Neuronal stem cell (in vitro differentiated cells): ENCODE measurements around the gene GRIN2B.

Experiments used
- DNase-seq: peaks from one replicate; pipeline ENCODE4 v3.0.0-alpha.2; 2013; ENCODE audit warnings: low spot score
- H2AFZ ChIP-seq: one replicate; pipeline ENCODE4 v1.6.1; 2013; ENCODE audit warnings: mild to moderate bottlenecking, low read length, inconsistent platforms
- H2AK5ac ChIP-seq: 2 replicates; pipeline ENCODE4 v1.6.1; 2013; ENCODE audit warnings: low read depth, mild to moderate bottlenecking, inconsistent platforms, low read length, moderate library complexity, mixed read lengths
- H2BK120ac ChIP-seq: 2 replicates; pipeline ENCODE4 v1.6.1; 2013; ENCODE audit warnings: low read depth, mild to moderate bottlenecking, inconsistent platforms, low read length, moderate library complexity, mixed read lengths
- H2BK12ac ChIP-seq: one replicate; pipeline ENCODE4 v1.6.1; 2013; ENCODE audit warnings: low read length, inconsistent platforms
- H2BK15ac ChIP-seq: 2 replicates; pipeline ENCODE4 v1.6.1; 2013; ENCODE audit warnings: mild to moderate bottlenecking, low read length, inconsistent platforms, mixed read lengths
- H2BK5ac ChIP-seq: one replicate; pipeline ENCODE4 v1.6.1; 2013; ENCODE audit warnings: inconsistent platforms, mild to moderate bottlenecking, low read length, moderate library complexity
- H3K14ac ChIP-seq: one replicate; pipeline ENCODE4 v1.6.1; 2013; ENCODE audit warnings: low read length, inconsistent platforms
- H3K18ac ChIP-seq: 2 replicates; pipeline ENCODE4 v1.6.1; 2013; ENCODE audit warnings: low read length, inconsistent platforms
- H3K23ac ChIP-seq: 2 replicates; pipeline ENCODE4 v1.6.1; 2013; ENCODE audit warnings: low read depth, mild to moderate bottlenecking, mixed read lengths, low read length, inconsistent platforms; ENCODE audit not compliant: poor library complexity
- H3K27ac ChIP-seq: replicated peaks from 3 replicates; pipeline ENCODE4 v1.5.1; 2013; ENCODE audit warnings: low read length, inconsistent platforms
- H3K27me3 ChIP-seq, 3 experiments: 2 replicates each; pipeline ENCODE4 v1.6.1; 2013; ENCODE audit warnings: low read length in 3 of 3, mild to moderate bottlenecking in 2 of 3, inconsistent platforms in 1 of 3, low read depth in 1 of 3, mixed read lengths in 1 of 3, moderate library complexity in 1 of 3; ENCODE audit not compliant: control insufficient read depth in 3 of 3, insufficient read depth in 3 of 3
- H3K36me3 ChIP-seq, 2 donors: replicated peaks in 1 of 2; 2 replicates each; pipeline ENCODE4 v1.6.1; 2013; ENCODE audit warnings: low read length in 2 of 2; ENCODE audit not compliant: control insufficient read depth in 2 of 2, insufficient read depth in 2 of 2
- H3K4ac ChIP-seq: 2 replicates; pipeline ENCODE4 v1.6.1; 2013; ENCODE audit warnings: inconsistent platforms, mild to moderate bottlenecking, low read length, moderate library complexity
- H3K4me1 ChIP-seq, 2 donors: 1 replicate in 1 of 2; 2 replicates in 1 of 2; pipeline ENCODE4 v1.6.1; 2013; ENCODE audit warnings: low read length in 2 of 2, low read depth in 1 of 2; ENCODE audit not compliant: control insufficient read depth in 2 of 2, insufficient read depth in 1 of 2
- H3K4me2 ChIP-seq: one replicate; pipeline ENCODE4 v1.6.1; 2013; ENCODE audit warnings: mild to moderate bottlenecking, low read length, inconsistent platforms; ENCODE audit not compliant: insufficient read depth, poor library complexity, severe bottlenecking
- H3K4me3 ChIP-seq, 2 donors: 2 replicates each; pipeline ENCODE4 v1.5.1; 2013; ENCODE audit warnings: low read length in 2 of 2, mild to moderate bottlenecking in 2 of 2, inconsistent platforms in 1 of 2, moderate library complexity in 1 of 2
- H3K79me1 ChIP-seq: one replicate; pipeline ENCODE4 v1.6.1; 2013; ENCODE audit warnings: low read depth, mild to moderate bottlenecking, inconsistent platforms, low read length, moderate library complexity
- H3K9ac ChIP-seq: one replicate; pipeline ENCODE4 v1.6.1; 2013; ENCODE audit warnings: mild to moderate bottlenecking, low read depth, low read length, inconsistent platforms; ENCODE audit not compliant: poor library complexity
- H3K9me3 ChIP-seq, 2 donors: replicated peaks in 1 of 2; 2 replicates each; pipeline versions ENCODE3 to v1.6.1; 2013; ENCODE audit warnings: low read length in 2 of 2, mild to moderate bottlenecking in 2 of 2, inconsistent platforms in 1 of 2, low read depth in 1 of 2, mixed read lengths in 1 of 2, moderate library complexity in 1 of 2; ENCODE audit not compliant: control insufficient read depth in 2 of 2, insufficient read depth in 1 of 2
- H4K8ac ChIP-seq: one replicate; pipeline ENCODE4 v1.6.1; 2013; ENCODE audit warnings: low read depth, mild to moderate bottlenecking, inconsistent platforms, low read length, moderate library complexity
- H4K91ac ChIP-seq: one replicate; pipeline ENCODE4 v1.6.1; 2013; ENCODE audit warnings: low read length, low read depth, mild to moderate bottlenecking, inconsistent platforms; ENCODE audit not compliant: poor library complexity
- WGBS, 2 donors: extraction: QIAGEN DNeasy Blood & Tissue Kit; methylation state at CpG; one replicate each; pipeline ENCODE4 v1.1.7; 2013; ENCODE audit warnings: missing lambda C conversion rate in 2 of 2, mixed read lengths in 1 of 2; ENCODE audit not compliant: insufficient read length in 2 of 2, insufficient replicate concordance in 1 of 2; ENCODE audit errors: extremely low coverage in 2 of 2; 5-methylcytosine and 5-hydroxymethylcytosine counted together

The GRIN2B gene

DNA sequence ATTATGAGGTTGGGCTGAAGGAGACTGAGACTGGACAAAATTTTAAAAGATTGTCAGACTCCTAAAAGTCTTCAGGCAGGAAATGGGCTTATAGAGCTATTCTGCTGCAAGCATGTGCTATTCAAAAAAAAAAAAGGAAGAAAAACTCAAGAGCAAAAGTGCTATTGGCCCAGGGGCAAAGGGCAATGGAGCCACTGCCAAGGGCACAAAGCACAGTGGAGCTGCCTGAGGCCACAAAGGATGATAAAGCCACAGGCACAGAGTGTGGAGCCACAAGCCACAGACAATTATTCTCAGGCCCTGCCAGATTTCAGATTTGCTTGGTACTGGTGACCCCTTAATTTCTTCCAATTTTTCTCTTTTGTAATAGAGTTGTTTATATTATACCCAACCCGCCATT is 29.6 kb upstream of the GRIN2B start:
- Histone ChIP-seq H3K27me3 (no peaks in the 10 kb centered on the region), H3K36me3 (no peaks in the 10 kb centered on the region), H2AFZ (no peak overlapping the region), H3K79me1 (no peaks in the 10 kb centered on the region), H3K4me3 (no peak overlapping the region), H2BK15ac (no peak overlapping the region), H2AK5ac (no peak overlapping the region), H3K4ac (no peak overlapping the region), H3K18ac (no peak overlapping the region), H3K9ac (no peak overlapping the region), H4K8ac (no peak overlapping the region), H2BK12ac (no peak overlapping the region), H2BK120ac (no peak overlapping the region), H3K4me2 (no peak overlapping the region), H3K27ac (no peak overlapping the region), H2BK5ac (no peak overlapping the region), H4K91ac (no peak overlapping the region), H3K23ac (no peak overlapping the region), H3K9me3 (no peaks in the 10 kb centered on the region), H3K14ac (no peak overlapping the region), H3K4me1 (no peaks in the 10 kb centered on the region)
- no CpG with 5 or more reads among the region's 1 CpG for WGBS, 2 donors
- DNase-seq = no peak

- H2AK5ac ChIP-seq = no peak overlapping the region
- H3K4ac ChIP-seq = no peak overlapping the region
- H2AFZ ChIP-seq = no peak overlapping the region
- H2BK5ac ChIP-seq = no peak overlapping the region
- no peak overlapping the region for H3K18ac ChIP-seq
- H3K27ac ChIP-seq = no peak overlapping the region
- no CpG with 5 or more reads among the region's 2 CpGs for WGBS, 2 donors
- H4K91ac ChIP-seq = no peak overlapping the region
- DNase-seq = no peak
- no peak overlapping the region for H3K4me3 ChIP-seq
- H3K4me1 ChIP-seq = no peaks in the 10 kb centered on the region
- H3K36me3 ChIP-seq = no peaks in the 10 kb centered on the region
- H3K9ac ChIP-seq = no peak overlapping the region
- H2BK12ac ChIP-seq = no peak overlapping the region
- H3K79me1 ChIP-seq = no peaks in the 10 kb centered on the region
- no peak overlapping the region for H2BK15ac ChIP-seq
- H4K8ac ChIP-seq = no peak overlapping the region
- H3K14ac ChIP-seq = no peak overlapping the region
- H3K27me3 ChIP-seq = no peaks in the 10 kb centered on the region
- H3K4me2 ChIP-seq = no peak overlapping the region
- H3K23ac ChIP-seq = no peak overlapping the region
- H2BK120ac ChIP-seq = no peak overlapping the region
- no peaks in the 10 kb centered on the region for H3K9me3 ChIP-seq
Observed at GRCh38 chr12:14007639-14008038, 26.2 kb upstream of the GRIN2B start.

GRCh38 chr12:13992585-13992984 is 11.2 kb upstream of the GRIN2B start:
- H2BK12ac ChIP-seq = no peak overlapping the region
- no peaks in the 10 kb centered on the region for H3K4me1 ChIP-seq
- no peaks in the 10 kb centered on the region for H3K36me3 ChIP-seq
- no peak overlapping the region for H3K4me3 ChIP-seq
- no peak overlapping the region for H3K23ac ChIP-seq
- H3K18ac ChIP-seq = no peak overlapping the region
- no peak overlapping the region for H3K9ac ChIP-seq
- H2BK120ac ChIP-seq = no peak overlapping the region
- H3K4ac ChIP-seq = no peak overlapping the region
- H3K79me1 ChIP-seq = no peaks in the 10 kb centered on the region
- H2BK15ac ChIP-seq = no peak overlapping the region
- no CpG with 5 or more reads among the region's 4 CpGs for WGBS, 2 donors
- no peak overlapping the region for H3K4me2 ChIP-seq
- H4K91ac ChIP-seq = no peak overlapping the region
- no peaks in the 10 kb centered on the region for H3K9me3 ChIP-seq
- H3K14ac ChIP-seq = no peak overlapping the region
- no peak overlapping the region for H3K27ac ChIP-seq
- no peak for DNase-seq
- H2BK5ac ChIP-seq = no peak overlapping the region
- H4K8ac ChIP-seq = no peak overlapping the region
- H2AFZ ChIP-seq = no peak overlapping the region
- peaks cover 0 to 9% (median 0%) of the 10 kb centered on the region in 3 experiments for H3K27me3 ChIP-seq
- no peak overlapping the region for H2AK5ac ChIP-seq

DNA sequence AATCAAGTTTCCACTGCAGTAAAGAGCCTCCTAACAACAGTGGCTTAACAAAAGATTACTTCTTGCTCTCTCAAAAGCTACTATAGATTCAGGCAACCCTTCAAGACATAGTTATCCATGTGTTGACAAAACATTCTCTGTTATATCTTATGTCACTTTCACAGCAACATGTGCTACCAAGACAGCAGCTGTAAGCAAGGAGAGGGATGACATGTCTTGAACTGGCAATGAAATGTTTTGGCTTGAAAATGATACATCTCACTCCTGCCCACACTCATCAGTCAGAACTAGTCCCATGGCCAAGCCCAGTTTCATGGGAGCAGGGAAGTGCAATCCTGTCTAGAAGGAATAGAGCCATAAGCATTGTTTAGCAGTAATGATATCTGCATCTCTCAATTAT is 10.7 kb upstream of the GRIN2B start:
- no peak overlapping the region for H3K27ac ChIP-seq
- H3K9ac ChIP-seq = no peak overlapping the region
- no peaks in the 10 kb centered on the region for H3K79me1 ChIP-seq
- no peak overlapping the region for H2BK5ac ChIP-seq
- no peak overlapping the region for H4K8ac ChIP-seq
- DNase-seq = no peak
- H4K91ac ChIP-seq = no peak overlapping the region
- H3K4me3 ChIP-seq = no peak overlapping the region
- no peak overlapping the region for H3K14ac ChIP-seq
- H3K18ac ChIP-seq = no peak overlapping the region
- no peak overlapping the region for H2BK12ac ChIP-seq
- H2AK5ac ChIP-seq = no peak overlapping the region
- no peaks in the 10 kb centered on the region for H3K36me3 ChIP-seq
- H3K4me1 ChIP-seq = no peaks in the 10 kb centered on the region
- peaks cover 0 to 9% (median 0%) of the 10 kb centered on the region in 3 experiments for H3K27me3 ChIP-seq
- no peak overlapping the region for H3K23ac ChIP-seq
- no peak overlapping the region for H3K4ac ChIP-seq
- H2BK15ac ChIP-seq = no peak overlapping the region
- no peaks in the 10 kb centered on the region for H3K9me3 ChIP-seq
- H2AFZ ChIP-seq = no peak overlapping the region
- no peak overlapping the region for H2BK120ac ChIP-seq
- H3K4me2 ChIP-seq = no peak overlapping the region
